ENCODE measurements around the gene SAMD9.

The SAMD9 gene

GRCh38 chr7:93117852-93118530 is at the start of gene SAMD9:
SAMD9 (minus strand) TSS chr7:93117979; CDS start chr7:93106097, 11,882 bp downstream.
- H3K27ac ChIP-seq, result no peak within 1 kb of the TSS
- TF ChIP-seq ZFX (IDR thresholded peaks at IDR 0.05; ENCODE audit: borderline replicate concordance) (no peak), CTCF (IDR thresholded peaks at IDR 0.05) (no peak)

GRCh38 chr7:93165447-93165846 is 47.7 kb upstream of the SAMD9 start:
- no peak overlapping the region for H3K27ac ChIP-seq
- no peak for TF ChIP-seq CTCF (IDR thresholded peaks at IDR 0.05)
- TF ChIP-seq ZFX (IDR thresholded peaks at IDR 0.05; ENCODE audit: borderline replicate concordance), result no peak

GRCh38 chr7:93164766-93165165 is 47.0 kb upstream of the SAMD9 start:
- TF ChIP-seq CTCF (IDR thresholded peaks at IDR 0.05), result no peak
- TF ChIP-seq ZFX (IDR thresholded peaks at IDR 0.05; ENCODE audit: borderline replicate concordance), result no peak
- H3K27ac ChIP-seq, result no peak overlapping the region

GRCh38 chr7:93161181-93161762 is 43.5 kb upstream of the SAMD9 start:
- TF ChIP-seq CTCF (IDR thresholded peaks at IDR 0.05), result no peak
- no peak for TF ChIP-seq ZFX (IDR thresholded peaks at IDR 0.05; ENCODE audit: borderline replicate concordance)
- no peak overlapping the region for H3K27ac ChIP-seq

- H3K27ac ChIP-seq, result no peak overlapping the region
- TF ChIP-seq ZFX (IDR thresholded peaks at IDR 0.05; ENCODE audit: borderline replicate concordance) (no peak), CTCF (IDR thresholded peaks at IDR 0.05) (no peak)
These were observed 42.6 kb upstream of the SAMD9 start for GRCh38 chr7:93160410-93160809.

GRCh38 chr7:93159490-93159889 is 41.7 kb upstream of the SAMD9 start:
- H3K27ac ChIP-seq, result no peak overlapping the region
- TF ChIP-seq ZFX (IDR thresholded peaks at IDR 0.05; ENCODE audit: borderline replicate concordance) (no peak), CTCF (IDR thresholded peaks at IDR 0.05) (no peak)

GRCh38 chr7:93156884-93157283 is 39.1 kb upstream of the SAMD9 start:
- TF ChIP-seq ZFX (IDR thresholded peaks at IDR 0.05; ENCODE audit: borderline replicate concordance), result no peak
- no peak overlapping the region for H3K27ac ChIP-seq

Data from 22Rv1 (cell line).